K562 (cell line): ENCODE results near the gene OR52W1. TPM values are rescaled to one million over a fixed set of nuclear protein-coding genes. Genes with fewer than 3 reads are reported as not detected.

Experiments used
- CAMTA2 ChIP-seq: fragments of 250-450 bp; sonication (Bioruptor Pico); conservative IDR thresholded peaks from 2 replicates; pipeline ENCODE4 v1.5.1; 2022
- CHCHD3 ChIP-seq: fragments of 250-450 bp; sonication (Bioruptor Pico); IDR thresholded peaks from 2 replicates; pipeline ENCODE4 v2.1.2; 2022; ENCODE audit warnings: mild to moderate bottlenecking
- FUS ChIP-seq: fragments of 200-400 bp; formaldehyde crosslinking; optimal IDR thresholded peaks from 2 replicates; pipeline ENCODE3; 2017; ENCODE audit warnings: low read depth, low read length
- LCOR ChIP-seq: sonication (generic); formaldehyde crosslinking; IDR thresholded peaks from 2 replicates; pipeline ENCODE4 v1.8.0; 2022; ENCODE audit warnings: mild to moderate bottlenecking, missing genetic modification reagents
- MAZ ChIP-seq, 2 experiments: fragments of 450-650 bp in 1 of 2; sonication (generic) in 1 of 2; formaldehyde crosslinking; IDR thresholded peaks in 1 of 2; conservative IDR thresholded peaks in 1 of 2; 2 replicates each; pipeline versions ENCODE4 v1.4.0 to v1.5.0; 2020; ENCODE audit warnings: mild to moderate bottlenecking in 1 of 2, missing genetic modification reagents in 1 of 2
- POLR3G ChIP-seq: IDR thresholded peaks from 2 replicates; pipeline ENCODE4 v1.6.1; 2011; ENCODE audit not compliant: insufficient read length, insufficient replicate concordance; ENCODE audit errors: extremely low read depth
- PPARD ChIP-seq: fragments of 250-450 bp; sonication (Bioruptor Pico); IDR thresholded peaks from 2 replicates; pipeline ENCODE4 v1.8.0; 2022; ENCODE audit warnings: inconsistent platforms, mild to moderate bottlenecking, moderate library complexity
- RBBP5 ChIP-seq: fragments of 200-600 bp; sonication (generic); IDR thresholded peaks from 2 replicates; pipeline ENCODE4 v1.6.1; 2012; ENCODE audit warnings: borderline replicate concordance, mild to moderate bottlenecking, low read length, control low read depth, inconsistent platforms; ENCODE audit not compliant: insufficient read depth, poor library complexity, severe bottlenecking
- SLC30A9 ChIP-seq: fragments of 250-450 bp; sonication (Bioruptor Pico); IDR thresholded peaks from 2 replicates; pipeline ENCODE4 v1.8.0; 2022; ENCODE audit warnings: mild to moderate bottlenecking, moderate library complexity
- TFAM ChIP-seq: fragments of 250-450 bp; sonication (Bioruptor Pico); conservative IDR thresholded peaks from 2 replicates; pipeline ENCODE4 v1.5.0; 2021; ENCODE audit warnings: mild to moderate bottlenecking, moderate library complexity
- ZNF589 ChIP-seq: fragments of 200-800 bp; sonication (Bioruptor generic); IDR thresholded peaks from 2 replicates; pipeline ENCODE4 v1.6.1; 2016; ENCODE audit warnings: low read depth, missing genetic modification characterization, missing compliant biosample characterization
- ZNF668 ChIP-seq: fragments of 250-450 bp; sonication (Bioruptor Pico); IDR thresholded peaks from 2 replicates; pipeline ENCODE4 v1.8.0; 2022; ENCODE audit warnings: mild to moderate bottlenecking, inconsistent platforms
- polyA plus RNA-seq, 8 experiments: library from polyadenylated mRNA; depleted of rRNA in 4 of 8; stranded (reverse) in 5 of 8; unstranded in 3 of 8; fragments of >200 nt; fragmentation: Nextera tagmentation in 2 of 8; fragmentation: Illumina TruSeq in 1 of 8; extraction: Ambion mirVana in 2 of 8; extraction: Trizol in 1 of 8; gene quantifications; 2 replicates each; pipeline versions ENCODE4 v1.2.1 to v1.2.3, GENCODE V29; 2011 to 2014; ENCODE audit warnings: inconsistent platforms in 1 of 8, missing spikeins in 1 of 8
- total RNA-seq, 7 experiments: library from RNA; depleted of rRNA in 6 of 7; stranded (reverse); fragments of >200 nt in 6 of 7; fragmentation: Illumina TruSeq in 2 of 7; extraction: Trizol in 2 of 7; gene quantifications; 2 replicates each; pipeline versions ENCODE4 v1.2.1 to v1.2.3, GENCODE V29; 2011 to 2021; ENCODE audit warnings: low replicate concordance in 1 of 7
- TF ChIP-seq, protein P1 (sequence below): IDR thresholded peaks from 2 replicates; pipeline ENCODE4 v1.6.1; 2011; ENCODE audit warnings: borderline replicate concordance, low read depth, mild to moderate bottlenecking, moderate library complexity, low read length; ENCODE audit not compliant: insufficient read depth, poor library complexity, severe bottlenecking
- TF ChIP-seq, protein P2 (sequence below): sonication (generic); formaldehyde crosslinking; IDR thresholded peaks from 2 replicates; pipeline ENCODE4 v1.8.1; 2023; ENCODE audit warnings: mild to moderate bottlenecking, missing genetic modification reagents
- TF ChIP-seq, protein P3 (sequence below): fragments of 450-650 bp; IDR thresholded peaks from 2 replicates; pipeline ENCODE4 v1.6.1; 2016; ENCODE audit warnings: borderline replicate concordance
- TF ChIP-seq, protein P4 (sequence below), 2 experiments: IDR thresholded peaks in 1 of 2; conservative IDR thresholded peaks in 1 of 2; 2 replicates each; pipeline ENCODE4 v1.6.1; 2016; ENCODE audit warnings: low read depth in 2 of 2, mild to moderate bottlenecking in 1 of 2, missing compliant biosample characterization in 1 of 2, missing genetic modification characterization in 1 of 2, moderate library complexity in 1 of 2

OR52W1 gene
- total and polyA plus RNA-seq, 9 of the 15 experiments (the other 6 are each of a cell fraction or from before 2014, with no cell fraction given): not detected

DNA sequence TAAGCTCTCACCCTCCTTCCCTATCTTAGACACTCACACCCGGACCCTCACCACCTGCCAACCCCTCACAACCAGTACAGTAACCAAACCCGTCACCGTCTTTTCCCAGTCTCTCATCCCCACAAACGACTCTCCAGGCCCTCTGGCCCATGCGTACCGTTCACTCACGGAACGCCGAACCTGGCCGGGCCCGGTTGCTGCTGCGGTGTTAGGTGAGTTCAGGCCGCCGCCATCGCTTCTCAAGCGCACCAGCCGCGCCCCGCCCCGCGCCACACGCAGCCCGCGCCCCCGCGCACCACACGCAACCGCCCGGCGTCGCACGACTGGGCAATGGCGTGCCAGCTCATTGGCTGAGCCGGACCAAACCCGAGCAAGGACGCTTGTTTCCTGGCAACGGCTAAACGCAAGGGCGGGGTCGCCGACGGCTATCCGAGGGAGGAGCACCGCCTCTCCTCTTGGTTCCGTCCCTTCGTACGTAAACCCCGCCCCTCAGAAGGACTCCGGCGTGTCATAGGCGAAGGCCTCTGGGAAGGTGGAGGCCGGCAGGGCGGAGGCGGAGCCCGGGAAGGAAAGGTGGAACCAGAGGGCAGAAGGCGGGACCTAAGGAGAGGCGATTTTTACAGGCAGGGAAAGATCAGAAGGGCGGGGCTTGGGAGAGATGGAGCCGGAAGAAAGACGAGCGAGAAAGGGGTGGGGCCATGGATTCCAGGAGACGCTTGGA, 35.5 kb downstream of the OR52W1 start, which contains the start of gene FHIP1B (continued):
- TF ChIP-seq, protein P1, sequence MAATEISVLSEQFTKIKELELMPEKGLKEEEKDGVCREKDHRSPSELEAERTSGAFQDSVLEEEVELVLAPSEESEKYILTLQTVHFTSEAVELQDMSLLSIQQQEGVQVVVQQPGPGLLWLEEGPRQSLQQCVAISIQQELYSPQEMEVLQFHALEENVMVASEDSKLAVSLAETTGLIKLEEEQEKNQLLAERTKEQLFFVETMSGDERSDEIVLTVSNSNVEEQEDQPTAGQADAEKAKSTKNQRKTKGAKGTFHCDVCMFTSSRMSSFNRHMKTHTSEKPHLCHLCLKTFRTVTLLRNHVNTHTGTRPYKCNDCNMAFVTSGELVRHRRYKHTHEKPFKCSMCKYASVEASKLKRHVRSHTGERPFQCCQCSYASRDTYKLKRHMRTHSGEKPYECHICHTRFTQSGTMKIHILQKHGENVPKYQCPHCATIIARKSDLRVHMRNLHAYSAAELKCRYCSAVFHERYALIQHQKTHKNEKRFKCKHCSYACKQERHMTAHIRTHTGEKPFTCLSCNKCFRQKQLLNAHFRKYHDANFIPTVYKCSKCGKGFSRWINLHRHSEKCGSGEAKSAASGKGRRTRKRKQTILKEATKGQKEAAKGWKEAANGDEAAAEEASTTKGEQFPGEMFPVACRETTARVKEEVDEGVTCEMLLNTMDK: peak; percentile 47
- TF ChIP-seq PPARD: no peak
- no peak for TF ChIP-seq SLC30A9 (CRISPR knock-in tag)
- TF ChIP-seq LCOR: no peak
- TF ChIP-seq CAMTA2 (CRISPR knock-in tag): no peak
- TF ChIP-seq TFAM (CRISPR knock-in tag): no peak
- TF ChIP-seq RBBP5: peak; percentile 66
- TF ChIP-seq FUS: no peak
- TF ChIP-seq, protein P2, sequence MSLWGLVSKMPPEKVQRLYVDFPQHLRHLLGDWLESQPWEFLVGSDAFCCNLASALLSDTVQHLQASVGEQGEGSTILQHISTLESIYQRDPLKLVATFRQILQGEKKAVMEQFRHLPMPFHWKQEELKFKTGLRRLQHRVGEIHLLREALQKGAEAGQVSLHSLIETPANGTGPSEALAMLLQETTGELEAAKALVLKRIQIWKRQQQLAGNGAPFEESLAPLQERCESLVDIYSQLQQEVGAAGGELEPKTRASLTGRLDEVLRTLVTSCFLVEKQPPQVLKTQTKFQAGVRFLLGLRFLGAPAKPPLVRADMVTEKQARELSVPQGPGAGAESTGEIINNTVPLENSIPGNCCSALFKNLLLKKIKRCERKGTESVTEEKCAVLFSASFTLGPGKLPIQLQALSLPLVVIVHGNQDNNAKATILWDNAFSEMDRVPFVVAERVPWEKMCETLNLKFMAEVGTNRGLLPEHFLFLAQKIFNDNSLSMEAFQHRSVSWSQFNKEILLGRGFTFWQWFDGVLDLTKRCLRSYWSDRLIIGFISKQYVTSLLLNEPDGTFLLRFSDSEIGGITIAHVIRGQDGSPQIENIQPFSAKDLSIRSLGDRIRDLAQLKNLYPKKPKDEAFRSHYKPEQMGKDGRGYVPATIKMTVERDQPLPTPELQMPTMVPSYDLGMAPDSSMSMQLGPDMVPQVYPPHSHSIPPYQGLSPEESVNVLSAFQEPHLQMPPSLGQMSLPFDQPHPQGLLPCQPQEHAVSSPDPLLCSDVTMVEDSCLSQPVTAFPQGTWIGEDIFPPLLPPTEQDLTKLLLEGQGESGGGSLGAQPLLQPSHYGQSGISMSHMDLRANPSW (CRISPR knock-in tag): no peak
- TF ChIP-seq, protein P3, sequence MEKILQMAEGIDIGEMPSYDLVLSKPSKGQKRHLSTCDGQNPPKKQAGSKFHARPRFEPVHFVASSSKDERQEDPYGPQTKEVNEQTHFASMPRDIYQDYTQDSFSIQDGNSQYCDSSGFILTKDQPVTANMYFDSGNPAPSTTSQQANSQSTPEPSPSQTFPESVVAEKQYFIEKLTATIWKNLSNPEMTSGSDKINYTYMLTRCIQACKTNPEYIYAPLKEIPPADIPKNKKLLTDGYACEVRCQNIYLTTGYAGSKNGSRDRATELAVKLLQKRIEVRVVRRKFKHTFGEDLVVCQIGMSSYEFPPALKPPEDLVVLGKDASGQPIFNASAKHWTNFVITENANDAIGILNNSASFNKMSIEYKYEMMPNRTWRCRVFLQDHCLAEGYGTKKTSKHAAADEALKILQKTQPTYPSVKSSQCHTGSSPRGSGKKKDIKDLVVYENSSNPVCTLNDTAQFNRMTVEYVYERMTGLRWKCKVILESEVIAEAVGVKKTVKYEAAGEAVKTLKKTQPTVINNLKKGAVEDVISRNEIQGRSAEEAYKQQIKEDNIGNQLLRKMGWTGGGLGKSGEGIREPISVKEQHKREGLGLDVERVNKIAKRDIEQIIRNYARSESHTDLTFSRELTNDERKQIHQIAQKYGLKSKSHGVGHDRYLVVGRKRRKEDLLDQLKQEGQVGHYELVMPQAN: peak; percentile 89
- TF ChIP-seq MAZ (CRISPR knock-in tag; conservative IDR thresholded peaks at IDR 0.05 in 1 of 2, IDR thresholded peaks at IDR 0.05 in 1 of 2): peak; percentile 90 to 92
- TF ChIP-seq, protein P4, sequence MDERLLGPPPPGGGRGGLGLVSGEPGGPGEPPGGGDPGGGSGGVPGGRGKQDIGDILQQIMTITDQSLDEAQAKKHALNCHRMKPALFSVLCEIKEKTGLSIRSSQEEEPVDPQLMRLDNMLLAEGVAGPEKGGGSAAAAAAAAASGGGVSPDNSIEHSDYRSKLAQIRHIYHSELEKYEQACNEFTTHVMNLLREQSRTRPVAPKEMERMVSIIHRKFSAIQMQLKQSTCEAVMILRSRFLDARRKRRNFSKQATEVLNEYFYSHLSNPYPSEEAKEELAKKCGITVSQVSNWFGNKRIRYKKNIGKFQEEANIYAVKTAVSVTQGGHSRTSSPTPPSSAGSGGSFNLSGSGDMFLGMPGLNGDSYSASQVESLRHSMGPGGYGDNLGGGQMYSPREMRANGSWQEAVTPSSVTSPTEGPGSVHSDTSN (CRISPR knock-in tag; IDR thresholded peaks at IDR 0.05; ENCODE audit: low read depth): no peak
- TF ChIP-seq, protein P4 (tag; conservative IDR thresholded peaks at IDR 0.05; ENCODE audit: low read depth): no peak
- no peak for TF ChIP-seq CHCHD3 (CRISPR knock-in tag)
- no peak for TF ChIP-seq ZNF589 (CRISPR knock-in tag)
- TF ChIP-seq ZNF668 (CRISPR knock-in tag): no peak
- TF ChIP-seq POLR3G: no peak
